22Rv1 (cell line): ENCODE measurements around the gene CCDC15.

Source experiments
- CTCF ChIP-seq: fragments of 450-650 bp; IDR thresholded peaks from 2 replicates; pipeline ENCODE4 v1.5.1; 2017; ENCODE audit warnings: mild to moderate bottlenecking
- ZFX ChIP-seq: fragments of 450-650 bp; IDR thresholded peaks from 2 replicates; pipeline ENCODE4 v1.6.1; 2017; ENCODE audit warnings: antibody characterized with exemption, borderline replicate concordance

GRCh38 chr11:124945826-124946225 lies 8.2 kb upstream of the CCDC15 start:
- TF ChIP-seq CTCF = no peak
- TF ChIP-seq ZFX = no peak
